Lower leg skin (tissue), 4 donors: Measurements from ENCODE around the gene PSMA7. TPM values are rescaled to one million over a fixed set of nuclear protein-coding genes. Genes with fewer than 3 reads are reported as not detected.
"Not testable (repeated sequence)": the region's sequence is repeated elsewhere in the genome, so short reads cannot be mapped to it uniquely, and the experiment has no call there.

Experiments
- DNase-seq, 2 donors: peaks; one replicate each; pipeline ENCODE4 v3.0.0-alpha.2; 2019; ENCODE audit warnings: low spot score in 2 of 2
- H3K4me3 ChIP-seq: fragments of 200-600 bp; sonication (generic); 2 replicates; pipeline ENCODE4 v1.5.1; 2017; ENCODE audit warnings: mild to moderate bottlenecking, low read depth; ENCODE audit not compliant: poor library complexity, severe bottlenecking
- CTCF ChIP-seq, 3 donors: fragments of 450-650 bp; IDR thresholded peaks; one replicate each; pipeline ENCODE4 v1.5.1; 2016; ENCODE audit warnings: antibody characterized with exemption in 3 of 3, mild to moderate bottlenecking in 3 of 3, moderate library complexity in 2 of 3
- POLR2A ChIP-seq, 2 donors: fragments of 450-650 bp; IDR thresholded peaks; one replicate each; pipeline ENCODE4 v1.6.1; 2016 to 2017; ENCODE audit warnings: antibody characterized with exemption in 2 of 2, mild to moderate bottlenecking in 1 of 2, moderate library complexity in 1 of 2
- WGBS, 2 donors: methylation state at CpG; one replicate each; pipeline ENCODE4 v1.1.5; 2018; 5-methylcytosine and 5-hydroxymethylcytosine counted together
- intact Hi-C: fragments of 100-400 bp; cut with DNase I; formaldehyde crosslinking; loops from one replicate; pipeline ENCODE4 v1.15.0; 2023; ENCODE audit warnings: low total_unique reads
- total RNA-seq, 4 donors: library from RNA; depleted of rRNA; stranded (reverse); fragments of >200 nt; gene quantifications; one replicate each; pipeline ENCODE4 v1.1.0, GENCODE V29; 2016

PSMA7 gene
- total RNA-seq, 4 donors from 2014 or later = 200 to 240 (median 225) TPM

- no peak for TF ChIP-seq POLR2A (IDR thresholded peaks at IDR 0.05)
- TF ChIP-seq CTCF (IDR thresholded peaks at IDR 0.05) = no peak
- no peak overlapping the region for H3K4me3 ChIP-seq
- WGBS, 2 donors = 77 to 85% methylated on average over 11 of the region's 11 CpGs
- no peak for DNase-seq
- intact Hi-C loops = no loop called here
Observed at GRCh38 chr20:62150310-62150575, 7.0 kb upstream of the PSMA7 start.

- no peak for TF ChIP-seq CTCF (IDR thresholded peaks at IDR 0.05)
- H3K4me3 ChIP-seq = no peak overlapping the region
- intact Hi-C loops = no loop called here
- peak in 1 of 2 donors; percentile 63 for DNase-seq
- WGBS, 2 donors = 45 to 53% methylated on average over 24 of the region's 24 CpGs
Observed at GRCh38 chr20:62149532-62150309, 6.5 kb upstream of the PSMA7 start.

GRCh38 chr20:62148908-62149314 is 5.7 kb upstream of the PSMA7 start:
- 58 to 72% methylated on average over 9 to 20 of the region's 20 CpGs for WGBS, 2 donors
- no peak for DNase-seq
- TF ChIP-seq CTCF (IDR thresholded peaks at IDR 0.05) = no peak
- TF ChIP-seq POLR2A (IDR thresholded peaks at IDR 0.05) = no peak
- intact Hi-C loops = no loop called here
- no peak overlapping the region for H3K4me3 ChIP-seq

GRCh38 chr20:62148383-62148782 is 5.2 kb upstream of the PSMA7 start:
- WGBS, 2 donors = 94 to 95% methylated on average over 9 to 10 of the region's 10 CpGs
- H3K4me3 ChIP-seq, intact Hi-C loops, DNase-seq: not testable (repeated sequence)

GRCh38 chr20:62147528-62147927 is 4.3 kb upstream of the PSMA7 start:
- 92 to 97% methylated on average over 8 to 9 of the region's 9 CpGs for WGBS, 2 donors
- H3K4me3 ChIP-seq = no peak overlapping the region
- TF ChIP-seq CTCF (IDR thresholded peaks at IDR 0.05) (no peak), POLR2A (IDR thresholded peaks at IDR 0.05) (no peak)
- no peak for DNase-seq
- intact Hi-C loops = no loop called here

GRCh38 chr20:62147125-62147524 is 3.9 kb upstream of the PSMA7 start:
- no peak for DNase-seq
- H3K4me3 ChIP-seq = no peak overlapping the region
- intact Hi-C loops = no loop called here
- no peak for TF ChIP-seq POLR2A (IDR thresholded peaks at IDR 0.05)
- TF ChIP-seq CTCF (IDR thresholded peaks at IDR 0.05) = no peak
- 97 to 98% methylated on average over 4 to 6 of the region's 6 CpGs for WGBS, 2 donors
